SK-N-SH (cell line): ENCODE data around the gene SERPIND1. TPM values are rescaled to one million over a fixed set of nuclear protein-coding genes. Genes with fewer than 3 reads are reported as not detected.

Experiments
- CTCF ChIA-PET: fragments of 300-600, 350-600 bp; formaldehyde crosslinking; extraction: SDS; loops from one replicate; lab custom pipeline; 2021; lab: Yijun Ruan, JAX
- POLR2A ChIA-PET: fragments of 350-600 bp; sonication (Branson Sonifier 250); formaldehyde crosslinking; extraction: SDS; loops from one replicate; lab custom pipeline; 2020; ENCODE audit warnings: antibody characterized with exemption, inconsistent platforms; lab: Yijun Ruan, JAX
- DNase-seq: peaks from one replicate; pipeline ENCODE4 v3.0.0; 2012
- H2AFZ ChIP-seq: fragments of 200-600 bp; sonication (generic); 2 replicates; pipeline ENCODE4 v1.8.1; 2016; ENCODE audit warnings: antibody characterized with exemption, mild to moderate bottlenecking, low read depth
- H3F3A ChIP-seq: fragments of 200-600 bp; sonication (generic); replicated peaks from 2 replicates; pipeline ENCODE3; 2016; ENCODE audit warnings: antibody characterized with exemption, mild to moderate bottlenecking; ENCODE audit not compliant: insufficient read depth
- H3K27ac ChIP-seq, 2 experiments: fragments of 200-500 bp in 1 of 2; fragments of 200-600 bp in 1 of 2; sonication (Bioruptor generic) in 1 of 2; sonication (generic), shearing (Covaris generic) in 1 of 2; 2 replicates each; pipeline versions ENCODE4 v1.5.1 to v1.6.1; 2014 to 2016; ENCODE audit warnings: low read depth in 2 of 2, inconsistent platforms in 1 of 2, low read length in 1 of 2, mild to moderate bottlenecking in 1 of 2, mixed read lengths in 1 of 2
- H3K27me3 ChIP-seq: fragments of 200-600 bp; sonication (generic), shearing (Covaris generic); 2 replicates; pipeline ENCODE4 v1.6.1; 2016; ENCODE audit warnings: mixed run types; ENCODE audit not compliant: insufficient read depth
- H3K36me3 ChIP-seq, 2 experiments: fragments of 200-500 bp in 1 of 2; fragments of 200-600 bp in 1 of 2; sonication (Bioruptor generic) in 1 of 2; sonication (generic) in 1 of 2; replicated peaks in 1 of 2; 2 replicates each; pipeline versions ENCODE3 to v1.5.1; 2014 to 2016; ENCODE audit warnings: low read length in 1 of 2, mild to moderate bottlenecking in 1 of 2; ENCODE audit not compliant: insufficient read depth in 2 of 2, control insufficient read depth in 1 of 2
- H3K4me1 ChIP-seq, 2 experiments: fragments of 200-500 bp in 1 of 2; fragments of 200-600 bp in 1 of 2; sonication (Bioruptor generic) in 1 of 2; sonication (generic), shearing (Covaris generic) in 1 of 2; 2 replicates each; pipeline versions ENCODE4 v1.5.1 to v1.6.1; 2014 to 2016; ENCODE audit warnings: low read depth in 1 of 2, low read length in 1 of 2, mixed run types in 1 of 2; ENCODE audit not compliant: insufficient read depth in 2 of 2, control insufficient read depth in 1 of 2
- H3K4me2 ChIP-seq: fragments of 200-600 bp; sonication (generic), shearing (Covaris generic); 2 replicates; pipeline ENCODE4 v1.6.1; 2017; ENCODE audit warnings: mixed run types
- H3K4me3 ChIP-seq, 2 experiments: fragments of 200-500 bp in 1 of 2; fragments of 200-600 bp in 1 of 2; sonication (Bioruptor generic) in 1 of 2; sonication (generic), shearing (Covaris generic) in 1 of 2; 2 replicates each; pipeline versions ENCODE4 v1.5.1 to v1.8.1; 2014 to 2016; ENCODE audit warnings: low read depth in 2 of 2, inconsistent platforms in 1 of 2, low read length in 1 of 2, mild to moderate bottlenecking in 1 of 2, mixed read lengths in 1 of 2, moderate library complexity in 1 of 2
- H3K79me2 ChIP-seq: fragments of 200-600 bp; sonication (generic); 2 replicates; pipeline ENCODE4 v1.8.1; 2017; ENCODE audit warnings: mild to moderate bottlenecking; ENCODE audit not compliant: insufficient read depth
- H3K9ac ChIP-seq: fragments of 200-600 bp; sonication (generic); 2 replicates; pipeline ENCODE4 v1.6.1; 2017; ENCODE audit warnings: mixed run types
- H3K9me2 ChIP-seq: fragments of 200-600 bp; sonication (generic); 2 replicates; pipeline ENCODE4 v1.6.1; 2017; ENCODE audit warnings: mixed run types
- H3K9me3 ChIP-seq: fragments of 200-600 bp; sonication (generic); 2 replicates; pipeline ENCODE4 v1.6.1; 2017; ENCODE audit warnings: mixed run types, mild to moderate bottlenecking, moderate library complexity
- H4K20me1 ChIP-seq: fragments of 200-600 bp; sonication (generic); 2 replicates; pipeline ENCODE4 v1.6.1; 2017; ENCODE audit warnings: mild to moderate bottlenecking, mixed run types; ENCODE audit not compliant: insufficient read depth
- CTCF ChIP-seq: fragments of 200-600 bp; sonication (generic); IDR thresholded peaks from 2 replicates; pipeline ENCODE4 v1.6.1; 2017; ENCODE audit warnings: antibody characterized with exemption, mild to moderate bottlenecking, moderate library complexity
- EP300 ChIP-seq, 2 experiments: IDR thresholded peaks; 2 replicates each; pipeline versions ENCODE4 v1.4.0 to v1.6.1; 2012; ENCODE audit warnings: borderline replicate concordance in 1 of 2, low read depth in 1 of 2, low read length in 1 of 2
- EZH2phosphoT487 ChIP-seq: fragments of 200-600 bp; sonication (generic); IDR thresholded peaks from 2 replicates; pipeline ENCODE4 v1.6.1; 2017; ENCODE audit warnings: low read depth, mixed run types, mild to moderate bottlenecking, antibody characterized with exemption, moderate library complexity, borderline replicate concordance
- FOXJ3 ChIP-seq: sonication (generic); formaldehyde crosslinking; IDR thresholded peaks from 2 replicates; pipeline ENCODE4 v1.5.1; 2020; ENCODE audit warnings: mild to moderate bottlenecking, missing genetic modification reagents
- FOXM1 ChIP-seq: IDR thresholded peaks from 2 replicates; pipeline ENCODE4 v1.4.0; 2012; ENCODE audit warnings: low read depth, mild to moderate bottlenecking
- GABPA ChIP-seq: IDR thresholded peaks from 2 replicates; pipeline ENCODE4 v1.4.0; 2012; ENCODE audit warnings: low read depth, mild to moderate bottlenecking
- GATA2 ChIP-seq: sonication (generic); formaldehyde crosslinking; IDR thresholded peaks from 2 replicates; pipeline ENCODE4 v1.5.0; 2020; ENCODE audit warnings: mild to moderate bottlenecking, missing genetic modification reagents
- IRF3 ChIP-seq: fragments of 150-350 bp; IDR thresholded peaks from 2 replicates; pipeline ENCODE4 v1.6.1; 2016; ENCODE audit warnings: mild to moderate bottlenecking, low read depth, low read length
- JUND ChIP-seq: IDR thresholded peaks from 2 replicates; pipeline ENCODE4 v1.4.0; 2012
- MEF2A ChIP-seq: IDR thresholded peaks from 2 replicates; pipeline ENCODE4 v1.4.0; 2012; ENCODE audit warnings: low read depth, borderline replicate concordance
- MXI1 ChIP-seq: IDR thresholded peaks from 2 replicates; pipeline ENCODE4 v1.6.1; 2012; ENCODE audit warnings: mild to moderate bottlenecking, low read depth, low read length, improper control_type of control experiment
- NFIC ChIP-seq: IDR thresholded peaks from 2 replicates; pipeline ENCODE4 v1.4.0; 2012; ENCODE audit warnings: borderline replicate concordance
- NRF1 ChIP-seq: IDR thresholded peaks from 2 replicates; pipeline ENCODE4 v1.6.1; 2012; ENCODE audit warnings: low read depth, mild to moderate bottlenecking, low read length
- POLR2AphosphoS5 ChIP-seq: IDR thresholded peaks from 2 replicates; pipeline ENCODE4 v1.6.1; 2012; ENCODE audit warnings: low read depth, low read length
- RCOR1 ChIP-seq: fragments of 150-350 bp; IDR thresholded peaks from 2 replicates; pipeline ENCODE4 v1.6.1; 2017; ENCODE audit warnings: antibody characterized with exemption, low read length
- REST ChIP-seq: IDR thresholded peaks from 2 replicates; pipeline ENCODE4 v1.6.1; 2012; ENCODE audit warnings: mild to moderate bottlenecking, low read depth, low read length, moderate library complexity
- RXRA ChIP-seq: IDR thresholded peaks from 2 replicates; pipeline ENCODE4 v1.4.0; 2012; ENCODE audit warnings: low read depth, mild to moderate bottlenecking, borderline replicate concordance
- SIN3A ChIP-seq: IDR thresholded peaks from 2 replicates; pipeline ENCODE4 v1.6.1; 2012; ENCODE audit warnings: low read depth, mild to moderate bottlenecking, low read length, moderate library complexity, borderline replicate concordance
- SMC3 ChIP-seq: IDR thresholded peaks from 2 replicates; pipeline ENCODE4 v1.6.1; 2012; ENCODE audit warnings: low read depth, low read length, improper control_type of control experiment
- TCF12 ChIP-seq: IDR thresholded peaks from 2 replicates; pipeline ENCODE4 v1.4.0; 2012
- TEAD4 ChIP-seq: IDR thresholded peaks from 2 replicates; pipeline ENCODE4 v1.4.0; 2012; ENCODE audit warnings: mild to moderate bottlenecking, borderline replicate concordance; ENCODE audit not compliant: insufficient read depth
- YY1 ChIP-seq: IDR thresholded peaks from 2 replicates; pipeline ENCODE4 v1.4.0; 2012; ENCODE audit warnings: low read depth, mild to moderate bottlenecking
- WGBS: methylation state at CpG from one replicate; pipeline ENCODE4 v1.1.6; 2017; ENCODE audit warnings: low lambda C conversion rate; 5-methylcytosine and 5-hydroxymethylcytosine counted together
- polyA plus RNA-seq, 3 experiments: library from polyadenylated mRNA; depleted of rRNA; stranded (reverse); fragments of >200 nt; gene quantifications; 2 replicates each; pipeline ENCODE4 v1.2.3, GENCODE V29; 2012

SERPIND1 gene
- polyA plus RNA-seq, 1 of the 3 experiments (the other 2 are of a cell fraction) = not detected

- POLR2A ChIA-PET = no interaction called here
- no peak for DNase-seq
- no peaks in the 10 kb centered on the region for H3F3A ChIP-seq
- 100% methylated on average over 4 of the region's 4 CpGs for WGBS
- no peaks in the 10 kb centered on the region for H3K9me2 ChIP-seq
- no peaks in the 10 kb centered on the region for H3K27me3 ChIP-seq
- no peaks in the 10 kb centered on the region for H3K79me2 ChIP-seq
- TF ChIP-seq POLR2AphosphoS5 = no peak
- no peak for TF ChIP-seq EP300 (IDR thresholded peaks at IDR 0.05; ENCODE audit: borderline replicate concordance in 1 of 2, low read depth in 1 of 2, low read length in 1 of 2)
- TF ChIP-seq JUND = no peak
- TF ChIP-seq SMC3 = no peak
- TF ChIP-seq YY1 = no peak
- no peak for TF ChIP-seq TEAD4
- TF ChIP-seq RXRA = no peak
- no peak for TF ChIP-seq REST
- TF ChIP-seq TCF12 = no peak
- H3K4me3 ChIP-seq = no peak overlapping the region
- CTCF ChIA-PET = interaction anchor here (0.7 kb wide), 1 partner anchor 45 kb away, joined by 3 read pairs; no protein-coding TSS in a partner anchor
- H3K4me2 ChIP-seq = no peak overlapping the region
- H3K4me1 ChIP-seq = no peaks in the 10 kb centered on the region
- H3K36me3 ChIP-seq = peaks cover 4 to 28% of the 10 kb centered on the region in 2 experiments
- H4K20me1 ChIP-seq = 0 out of 2 replicates have a peak, but pooled peaks cover 5% of the 10 kb centered on the region
- no peak overlapping the region for H3K27ac ChIP-seq
- no peak overlapping the region for H2AFZ ChIP-seq
- no peak overlapping the region for H3K9ac ChIP-seq
- H3K9me3 ChIP-seq = no peaks in the 10 kb centered on the region
These were observed 13.3 kb downstream of the SERPIND1 start for GRCh38 chr22:20787223-20787622.

GRCh38 chr22:20787746-20788626, 14.1 kb downstream of the SERPIND1 start:
- no peak overlapping the region for H3K4me2 ChIP-seq
- H3F3A ChIP-seq = no peaks in the 10 kb centered on the region
- H3K27me3 ChIP-seq = no peaks in the 10 kb centered on the region
- no peak overlapping the region for H3K9ac ChIP-seq
- CTCF ChIA-PET = no interaction called here
- peaks cover 2 to 36% of the 10 kb centered on the region in 2 experiments for H3K36me3 ChIP-seq
- no peaks in the 10 kb centered on the region for H3K9me3 ChIP-seq
- 90% methylated on average over 3 of the region's 4 CpGs for WGBS
- no peak overlapping the region for H2AFZ ChIP-seq
- no peak overlapping the region for H3K4me3 ChIP-seq
- no peak for DNase-seq
- H3K79me2 ChIP-seq = no peaks in the 10 kb centered on the region
- H4K20me1 ChIP-seq = 0 out of 2 replicates have a peak, but pooled peaks cover 5% of the 10 kb centered on the region
- POLR2A ChIA-PET = no interaction called here
- H3K9me2 ChIP-seq = no peaks in the 10 kb centered on the region
- no peaks in the 10 kb centered on the region for H3K4me1 ChIP-seq
- no peak overlapping the region for H3K27ac ChIP-seq
- TF ChIP-seq POLR2AphosphoS5 (no peak), CTCF (no peak), YY1 (no peak), TCF12 (no peak), NFIC (no peak), EZH2phosphoT487 (no peak), GABPA (no peak), FOXM1 (no peak), GATA2 (CRISPR knock-in tag) (no peak), RCOR1 (no peak), MXI1 (no peak), MEF2A (no peak), SIN3A (no peak), NRF1 (no peak), EP300 (IDR thresholded peaks at IDR 0.05; ENCODE audit: borderline replicate concordance in 1 of 2, low read depth in 1 of 2, low read length in 1 of 2) (no peak), FOXJ3 (CRISPR knock-in tag) (no peak), IRF3 (no peak)
